Colonic mucosa (tissue), 4 donors: ENCODE results near the gene TBC1D8. TPM values are rescaled to one million over a fixed set of nuclear protein-coding genes. Genes with fewer than 3 reads are reported as not detected.

Source experiments
- DNase-seq: peaks from one replicate; pipeline ENCODE4 v3.0.0-alpha.2; 2020
- H3K27ac ChIP-seq: fragments of 200-600 bp; one replicate; pipeline ENCODE4 v1.8.0; 2021
- H3K27me3 ChIP-seq: fragments of 200-600 bp; one replicate; pipeline ENCODE4 v1.8.0; 2021
- H3K36me3 ChIP-seq: fragments of 200-600 bp; one replicate; pipeline ENCODE4 v1.8.0; 2021
- H3K4me1 ChIP-seq: fragments of 200-600 bp; one replicate; pipeline ENCODE4 v1.8.0; 2021; ENCODE audit warnings: mild to moderate bottlenecking
- H3K4me3 ChIP-seq: fragments of 200-600 bp; one replicate; pipeline ENCODE4 v1.8.0; 2021
- H3K9ac ChIP-seq, 2 donors: one replicate each; pipeline ENCODE4 v1.7.0; 2013; ENCODE audit warnings: control low read depth in 2 of 2, low read depth in 2 of 2, low read length in 2 of 2
- H3K9me3 ChIP-seq: fragments of 200-600 bp; one replicate; pipeline ENCODE4 v1.8.0; 2021
- intact Hi-C: fragments of 100-400 bp; cut with DNase I; formaldehyde crosslinking; loops from one replicate; pipeline ENCODE4 v1.14.1; 2022
- total RNA-seq, 2 donors: library from RNA; stranded (reverse); fragmentation: NEBNext Ultra II Directional in 1 of 2; extraction: Animal tissue kit (Norgen Biotek cat#: 25700) in 1 of 2; gene quantifications; one replicate each; pipeline ENCODE4 v1.2.1, GENCODE V29; 2021
- TF ChIP-seq, protein P1 (sequence below): fragments of 200-600 bp; IDR thresholded peaks from one replicate; pipeline ENCODE4 v1.8.0; 2022; ENCODE audit warnings: antibody characterized with exemption, mild to moderate bottlenecking
- donor health status: healthy.
- donor health status: DM: no; HTN: no; CAD: no.
- donor health status: DM: no; HTN: no; CAD: no.

TBC1D8 gene
- total RNA-seq, 2 donors from 2014 or later: 10.3 to 11.8 TPM

DNA sequence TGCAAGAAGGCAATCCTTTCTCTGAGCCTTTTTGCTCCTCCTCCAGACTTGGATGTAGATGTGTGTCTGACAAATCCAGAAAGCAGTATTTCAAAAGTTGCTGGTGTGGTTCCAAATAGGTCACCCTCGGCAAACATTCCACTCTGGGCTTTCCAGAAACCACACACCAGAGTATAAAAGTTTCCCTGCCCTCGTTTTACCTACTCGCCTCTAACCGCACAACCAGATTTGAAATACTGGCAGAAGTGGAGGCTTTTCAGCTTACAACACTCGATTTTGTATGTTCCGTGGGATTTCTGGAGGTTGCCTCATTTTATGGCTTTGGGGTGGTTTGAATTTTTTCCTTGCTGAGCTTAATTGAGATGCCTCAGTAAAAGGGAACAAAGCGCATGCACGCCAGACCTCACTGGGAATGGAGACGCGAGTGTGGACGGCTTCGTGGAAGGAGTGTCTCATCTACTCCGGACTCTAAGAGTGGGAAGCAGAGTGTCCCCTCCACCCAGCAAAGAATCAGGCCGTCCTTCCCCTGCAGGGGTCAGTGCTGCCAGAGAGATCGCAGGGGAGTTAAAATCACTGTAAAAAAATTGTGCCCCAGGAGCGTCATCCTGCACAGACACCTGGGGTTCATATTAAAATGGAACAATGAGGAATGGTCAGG is 193.1 kb downstream of the TBC1D8 start:
- Histone ChIP-seq H3K27ac (no peak overlapping the region), H3K36me3 (no peaks in the 10 kb centered on the region), H3K4me3 (no peak overlapping the region), H3K4me1 (no peaks in the 10 kb centered on the region), H3K9me3 (no peaks in the 10 kb centered on the region), H3K9ac (no peak overlapping the region), H3K27me3 (no peaks in the 10 kb centered on the region)
- intact Hi-C loops: no loop called here
- TF ChIP-seq, protein P1, sequence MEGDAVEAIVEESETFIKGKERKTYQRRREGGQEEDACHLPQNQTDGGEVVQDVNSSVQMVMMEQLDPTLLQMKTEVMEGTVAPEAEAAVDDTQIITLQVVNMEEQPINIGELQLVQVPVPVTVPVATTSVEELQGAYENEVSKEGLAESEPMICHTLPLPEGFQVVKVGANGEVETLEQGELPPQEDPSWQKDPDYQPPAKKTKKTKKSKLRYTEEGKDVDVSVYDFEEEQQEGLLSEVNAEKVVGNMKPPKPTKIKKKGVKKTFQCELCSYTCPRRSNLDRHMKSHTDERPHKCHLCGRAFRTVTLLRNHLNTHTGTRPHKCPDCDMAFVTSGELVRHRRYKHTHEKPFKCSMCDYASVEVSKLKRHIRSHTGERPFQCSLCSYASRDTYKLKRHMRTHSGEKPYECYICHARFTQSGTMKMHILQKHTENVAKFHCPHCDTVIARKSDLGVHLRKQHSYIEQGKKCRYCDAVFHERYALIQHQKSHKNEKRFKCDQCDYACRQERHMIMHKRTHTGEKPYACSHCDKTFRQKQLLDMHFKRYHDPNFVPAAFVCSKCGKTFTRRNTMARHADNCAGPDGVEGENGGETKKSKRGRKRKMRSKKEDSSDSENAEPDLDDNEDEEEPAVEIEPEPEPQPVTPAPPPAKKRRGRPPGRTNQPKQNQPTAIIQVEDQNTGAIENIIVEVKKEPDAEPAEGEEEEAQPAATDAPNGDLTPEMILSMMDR: no peak
- no peak for DNase-seq

Other genes with a start within 250 kb of the TBC1D8 start
- gene RPL31, start 149.1 kb downstream of the TBC1D8 start, total RNA-seq: 1,000 to 10,000 TPM; 1,042 to 1,184 TPM
- 10 to 100 TPM; 58.3 to 71.1 TPM for gene CNOT11, start 101.5 kb upstream of the TBC1D8 start, total RNA-seq
- 10 to 100 TPM; 39.6 to 54.8 TPM for gene RNF149, start 157.3 kb upstream of the TBC1D8 start, total RNA-seq
- gene CREG2, start 236.1 kb upstream of the TBC1D8 start, total RNA-seq: under 1 TPM in 1 of 2 donors, not detected in 1; 0.56 TPM